GM11168 (cell line): ENCODE results near the gene MALL.
"Not testable (repeated sequence)": the region's sequence is repeated elsewhere in the genome, so short reads cannot be mapped to it uniquely, and the experiment has no call there.

ENCODE experiments used
- in situ Hi-C: fragments of 300-500 bp; cut with MboI; formaldehyde crosslinking; loops from one replicate; pipeline ENCODE4 v1.12.0; 2022; ENCODE audit warnings: low sequenced_read_pairs; ENCODE audit not compliant: unreplicated experiment

Gene MALL

DNA sequence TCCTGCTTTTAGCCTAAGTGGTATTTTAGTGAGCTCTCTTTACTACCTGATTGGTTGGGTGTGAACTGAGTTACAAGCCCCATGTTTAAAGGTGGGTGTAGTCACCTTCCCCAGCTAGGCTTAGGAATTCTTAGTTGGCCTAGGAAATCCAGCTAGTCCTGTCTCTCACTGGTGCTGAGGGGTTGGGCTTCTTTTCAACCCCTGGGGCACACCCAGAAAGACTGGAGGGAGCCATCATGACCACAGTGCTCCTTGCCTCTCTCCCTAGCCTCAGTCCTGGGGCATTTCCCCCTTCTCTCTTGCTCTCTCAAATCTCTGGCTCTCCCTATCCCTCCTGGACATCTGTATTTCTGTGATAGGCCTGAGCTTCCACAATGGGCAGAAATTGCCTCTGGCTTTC, 57.6 kb downstream of the MALL start:
- in situ Hi-C loops, result not testable (repeated sequence)

GRCh38 chr2:110055819-110056408, 59.7 kb downstream of the MALL start:
- in situ Hi-C loops, result not testable (repeated sequence)

DNA sequence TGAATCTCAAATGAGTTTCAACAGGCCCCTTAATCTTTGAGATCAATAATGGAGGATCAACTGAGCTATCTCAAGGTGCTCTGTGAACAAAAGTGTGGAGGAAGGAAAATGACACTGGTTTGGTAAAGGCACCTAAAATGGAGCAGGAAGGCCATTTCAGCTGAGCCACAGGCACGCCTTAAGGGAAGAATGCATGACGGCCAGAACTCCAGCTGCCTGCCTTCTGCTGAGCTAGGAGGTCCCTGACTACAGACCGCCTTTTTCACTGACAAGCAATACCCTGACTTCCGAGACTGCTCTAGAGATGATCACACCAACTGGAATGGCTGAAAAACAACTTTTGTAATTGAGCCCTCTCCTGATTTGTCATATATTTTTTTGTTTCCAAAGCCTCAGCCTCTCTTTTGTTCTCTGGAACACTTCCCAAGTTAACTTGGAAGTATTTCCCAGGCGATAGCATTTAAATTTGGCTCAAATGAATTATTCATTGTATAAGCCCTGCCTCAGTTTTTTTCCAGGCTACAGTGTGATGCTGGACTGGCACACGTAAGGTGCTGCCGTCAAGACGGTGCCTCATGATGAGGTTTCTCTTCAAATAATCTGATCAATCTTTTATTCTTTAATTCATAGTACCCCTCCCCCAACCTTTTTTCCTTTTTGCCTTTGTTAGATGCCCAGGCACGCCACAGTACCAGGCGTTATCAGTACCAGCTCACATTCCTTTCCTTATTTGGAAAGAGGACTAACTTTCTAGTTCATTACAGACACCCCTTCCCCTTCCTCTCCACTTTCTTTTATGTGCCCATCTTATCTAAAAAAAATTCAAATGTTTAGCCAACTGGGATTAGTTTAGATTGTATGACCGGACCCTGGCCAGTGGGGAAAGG, 60.9 kb downstream of the MALL start:
- in situ Hi-C loops, result not testable (repeated sequence)

DNA sequence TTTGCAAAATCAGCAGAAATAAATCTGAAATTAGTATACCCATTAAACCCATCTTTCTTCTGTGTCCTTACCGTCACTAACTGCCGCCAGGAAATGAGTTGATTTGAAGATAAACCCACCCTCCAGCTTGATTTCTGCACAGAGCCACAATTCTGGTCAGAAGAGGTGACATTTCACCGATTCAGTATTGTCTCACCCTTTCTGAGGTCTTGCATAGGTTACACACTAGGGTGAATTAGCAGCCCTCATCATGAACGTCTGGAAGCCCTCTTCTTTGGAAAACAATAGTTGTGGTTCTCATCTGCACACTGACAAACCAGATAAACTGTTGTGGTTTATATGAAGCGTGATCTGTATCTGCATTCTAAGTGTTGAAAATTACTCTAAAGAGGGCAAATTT, 61.9 kb downstream of the MALL start:
- in situ Hi-C loops, result not testable (repeated sequence)

DNA sequence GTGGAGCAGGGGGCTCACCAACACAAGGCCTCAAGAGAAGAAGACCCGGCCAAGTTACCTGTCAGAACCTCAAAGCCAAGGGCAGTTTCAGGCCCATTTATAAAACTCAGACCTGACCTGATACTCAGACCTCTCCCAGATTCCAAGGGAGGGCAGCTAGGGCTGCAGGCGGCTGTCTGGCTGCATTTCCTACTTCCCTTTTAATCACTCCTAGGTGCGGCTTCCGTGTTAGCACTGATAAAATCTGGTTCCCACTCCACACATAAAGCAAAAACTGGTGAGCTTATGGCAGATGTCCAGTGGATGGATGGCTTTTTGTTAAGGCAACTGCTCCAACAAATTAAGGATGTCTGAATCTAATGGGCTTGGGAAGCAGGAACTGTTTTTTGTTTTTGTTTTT, 63.5 kb downstream of the MALL start:
- in situ Hi-C loops, result not testable (repeated sequence)

DNA sequence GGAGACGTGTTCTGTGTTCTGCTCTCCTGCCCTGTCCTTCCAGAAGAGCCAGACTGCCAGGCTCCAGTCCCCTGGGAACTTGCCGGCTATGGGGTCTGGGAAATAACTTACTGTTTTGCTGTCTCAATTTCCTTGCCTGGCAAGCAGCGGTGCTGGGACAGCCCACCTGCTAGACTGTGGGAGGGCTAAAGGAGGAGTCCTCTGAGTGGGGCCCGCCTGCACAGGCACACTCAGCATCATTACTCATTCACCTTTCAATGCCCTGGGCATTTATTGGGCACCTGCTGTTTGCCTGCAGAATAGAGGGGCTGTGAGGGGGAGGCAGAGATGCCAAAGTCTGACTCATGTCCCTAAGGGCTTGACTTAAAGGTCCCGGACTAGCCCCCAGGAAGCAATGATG, 65.4 kb downstream of the MALL start:
- in situ Hi-C loops, result not testable (repeated sequence)

DNA sequence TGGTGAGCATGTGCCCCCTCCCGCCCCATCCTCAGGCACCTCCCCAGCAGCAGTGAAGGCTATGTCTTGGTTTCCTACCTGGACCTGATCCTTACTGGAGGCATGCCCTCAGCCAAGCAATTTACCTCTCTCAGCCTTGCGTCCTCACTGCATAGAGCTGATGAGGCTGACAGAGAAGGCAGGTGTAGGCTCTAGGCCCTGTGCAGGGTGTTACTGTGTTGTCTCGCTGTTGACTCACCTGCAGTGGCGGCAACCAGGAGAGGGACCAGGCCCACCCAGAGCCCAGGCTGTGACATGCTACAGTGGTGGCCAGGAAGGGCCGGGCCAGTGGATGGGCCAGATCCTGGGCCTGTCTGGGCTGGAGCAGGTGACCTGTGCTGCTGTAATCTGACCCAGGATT, 65.9 kb downstream of the MALL start:
- in situ Hi-C loops, result loop anchor here (10.0 kb wide), 1 partner anchor 275 kb away; no protein-coding TSS in a partner anchor

DNA sequence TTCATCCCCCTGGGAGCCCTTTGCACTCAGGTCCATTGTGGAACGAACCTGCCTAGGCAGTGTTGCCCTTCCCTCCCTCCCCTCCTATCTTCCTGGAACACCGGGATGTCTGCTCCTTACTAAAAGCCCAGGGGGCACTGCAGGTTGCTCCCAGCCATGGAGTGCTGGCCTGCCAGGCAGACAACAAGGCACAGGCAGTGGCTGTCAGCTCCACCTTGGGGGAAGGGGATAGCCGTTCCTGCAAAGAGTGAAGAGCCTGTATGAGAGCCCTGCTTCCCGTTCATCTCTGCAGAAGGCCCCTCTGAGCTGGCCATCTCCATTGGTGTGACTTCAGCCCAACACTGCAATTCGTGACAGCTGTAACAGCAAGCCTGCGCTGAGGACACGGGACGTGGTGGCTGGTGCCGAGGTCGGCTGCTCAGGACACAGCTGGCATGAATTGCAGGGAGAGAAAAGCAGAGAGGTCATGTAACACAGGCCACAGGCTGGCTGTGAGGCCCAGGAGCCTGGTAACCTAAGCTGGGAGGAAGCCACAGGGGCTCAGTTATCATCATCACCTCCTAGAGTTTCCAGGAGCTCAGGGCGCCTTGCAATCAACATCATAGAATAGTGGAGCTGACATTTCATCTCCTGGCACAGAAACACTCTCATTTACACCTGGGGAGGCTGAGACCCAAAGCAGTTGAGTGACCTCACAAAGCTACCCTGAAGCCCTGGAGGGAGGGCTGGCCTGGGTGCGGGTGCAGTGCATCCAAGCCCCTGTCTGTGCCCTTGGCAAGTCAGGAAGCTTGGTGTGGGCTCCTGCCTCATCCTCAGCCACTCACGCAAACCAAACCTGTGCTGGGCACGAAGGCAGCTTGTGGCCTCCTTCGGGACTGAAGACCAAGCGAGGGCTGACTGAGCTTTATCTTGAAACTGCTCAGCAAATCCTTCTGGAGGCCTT, 67.1 kb downstream of the MALL start:
- in situ Hi-C loops, result loop anchor here (10.0 kb wide), 1 partner anchor 276 kb away; no protein-coding TSS in a partner anchor

DNA sequence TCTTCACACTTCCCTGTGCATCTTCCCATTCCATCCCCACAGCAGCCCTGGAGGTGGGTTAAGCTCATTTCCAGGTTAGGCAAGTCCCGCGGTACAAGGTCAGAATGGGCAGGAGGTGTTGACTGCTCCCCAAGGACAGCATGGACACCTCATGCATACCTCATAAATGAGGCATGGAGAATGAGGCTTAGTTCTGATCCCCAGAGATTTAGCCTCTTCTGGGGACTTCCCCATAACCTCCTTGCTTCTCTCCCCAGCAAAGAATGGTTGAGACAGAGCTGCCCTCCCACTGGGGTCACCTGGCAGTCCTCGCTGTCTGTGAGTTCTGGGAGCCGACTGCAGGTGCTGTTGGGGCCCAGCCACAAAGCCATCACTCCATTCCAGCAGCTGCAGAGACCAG, 68.4 kb downstream of the MALL start:
- in situ Hi-C loops, result loop anchor here (10.0 kb wide), 1 partner anchor 278 kb away; no protein-coding TSS in a partner anchor

DNA sequence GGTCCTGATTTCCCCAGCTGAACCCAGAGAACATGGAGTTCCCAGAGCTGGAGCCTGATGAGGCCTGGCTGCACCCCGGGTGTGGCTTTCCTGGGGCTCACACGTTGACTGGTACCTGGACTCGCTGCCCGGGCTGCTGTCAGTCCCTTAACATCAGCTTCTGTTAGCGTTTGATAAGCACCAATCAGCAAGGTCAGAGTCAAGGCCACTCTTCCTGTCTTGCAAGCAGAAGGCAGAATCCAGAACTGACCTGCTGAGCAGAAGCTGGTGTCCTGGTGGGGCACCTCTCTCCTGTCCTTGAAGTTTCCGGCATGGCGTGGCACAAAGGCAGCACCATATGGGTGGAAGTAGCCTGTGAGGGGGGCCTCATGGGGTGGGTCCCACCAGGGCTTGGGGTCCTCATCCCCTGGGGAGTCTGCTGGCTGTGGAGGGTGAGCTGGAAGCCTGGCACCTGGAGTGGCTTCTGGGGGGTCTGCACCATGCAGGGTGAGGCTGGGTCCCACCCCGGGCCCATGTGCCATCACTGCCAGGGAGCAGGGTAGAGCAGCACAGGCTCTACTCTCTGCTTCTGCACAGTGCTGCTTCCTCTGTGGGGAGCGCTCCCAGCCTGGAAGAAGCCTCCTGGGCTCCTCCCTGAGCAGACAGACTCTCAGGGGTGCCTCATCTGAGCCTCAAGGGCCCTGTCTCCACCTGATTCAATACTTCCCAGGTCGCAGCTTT, 73.5 kb downstream of the MALL start:
- in situ Hi-C loops, result loop anchor here (10.0 kb wide), 1 partner anchor 283 kb away; no protein-coding TSS in a partner anchor

- in situ Hi-C loops, result not testable (repeated sequence)
These were observed 78.3 kb downstream of the MALL start for GRCh38 chr2:110037336-110037735.

DNA sequence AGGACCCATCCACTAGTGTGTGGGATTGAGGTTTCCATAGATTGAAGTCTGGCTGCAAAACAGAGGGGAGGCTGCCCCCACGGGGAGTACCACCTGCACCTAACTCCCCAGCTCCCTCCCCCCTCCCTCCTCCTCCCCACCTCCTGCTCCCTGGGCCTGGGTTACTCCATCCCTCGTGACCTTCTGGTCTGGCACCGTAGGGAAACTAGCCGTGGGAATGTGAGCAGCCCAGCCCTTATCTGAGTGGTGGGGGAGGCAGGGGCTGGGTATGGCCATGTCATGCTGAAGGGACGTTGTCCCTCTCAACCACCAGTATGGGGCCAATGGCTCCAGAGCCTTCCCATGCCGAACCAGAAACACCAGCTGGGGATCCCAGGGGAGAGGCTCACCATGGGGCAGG, 80.2 kb downstream of the MALL start:
- in situ Hi-C loops, result not testable (repeated sequence)

DNA sequence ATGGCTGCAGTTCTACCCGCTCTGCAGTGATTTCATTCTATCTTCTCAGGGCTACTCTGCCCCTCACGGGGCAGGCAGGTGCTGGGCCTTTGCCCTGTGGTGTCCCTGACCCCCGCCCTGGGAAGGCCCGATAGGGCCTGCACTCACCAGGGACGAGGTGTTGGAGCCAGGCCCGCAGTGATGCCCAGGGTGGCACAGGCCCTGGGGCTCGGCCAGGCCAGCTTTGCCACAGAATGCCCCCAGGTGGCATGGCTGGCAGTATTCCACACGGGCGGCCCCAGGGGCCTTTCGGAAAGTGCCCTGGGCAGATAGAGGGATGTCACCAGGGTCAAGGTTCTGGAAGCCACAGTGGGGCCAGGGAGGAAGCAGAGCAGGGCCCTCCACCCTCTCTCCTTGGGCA, 80.7 kb downstream of the MALL start:
- in situ Hi-C loops, result not testable (repeated sequence)
